Activated CD8-positive, alpha-beta memory T cell treated with anti-CD3 and anti-CD28 coated beads, Interleukin-2, amount 10 ng/mL, durations not matched to agents 7 days and 5 days (primary cell): ENCODE data around the gene HBM. TPM values are rescaled to one million over a fixed set of nuclear protein-coding genes. Genes with fewer than 3 reads are reported as not detected.
A peak's percentile ranks its signal among the peaks of the same experiment; 100 is the strongest.
"Not testable (repeated sequence)": the region's sequence is repeated elsewhere in the genome, so short reads cannot be mapped to it uniquely, and the experiment has no call there.

ENCODE experiments used
- ATAC-seq: fragments of 150-1000 bp; cut with Tn5 transposase; one replicate; pipeline ENCODE4 v1.10.0; 2021; ENCODE audit warnings: moderate library complexity
- CTCF ChIA-PET: fragments of 350-600 bp; sonication (Branson Sonifier 250); formaldehyde crosslinking; loops from one replicate; lab custom pipeline; 2021; ENCODE audit warnings: antibody characterized with exemption; lab: Charles Lee
- DNase-seq: peaks from one replicate; pipeline ENCODE4 v3.0.0-alpha.2; 2020
- H3K27ac Mint-ChIP-seq: one replicate; pipeline ENCODE4 v1.8.0; 2021; ENCODE audit warnings: mild to moderate bottlenecking, mixed read lengths
- H3K27me3 Mint-ChIP-seq: one replicate; pipeline ENCODE4 v1.8.0; 2021; ENCODE audit warnings: mixed read lengths
- H3K36me3 Mint-ChIP-seq: one replicate; pipeline ENCODE4 v1.8.0; 2021; ENCODE audit warnings: mild to moderate bottlenecking, mixed read lengths
- H3K4me1 Mint-ChIP-seq: one replicate; pipeline ENCODE4 v1.8.0; 2021; ENCODE audit warnings: mixed read lengths
- H3K4me3 Mint-ChIP-seq: one replicate; pipeline ENCODE4 v1.8.0; 2021; ENCODE audit warnings: mild to moderate bottlenecking, moderate library complexity, mixed read lengths
- H3K9me3 Mint-ChIP-seq: one replicate; pipeline ENCODE4 v1.8.0; 2022; ENCODE audit warnings: low read depth, mixed read lengths
- total RNA-seq, 2 experiments: library from RNA; stranded (reverse); gene quantifications; one replicate each; pipeline ENCODE4 v1.2.3, GENCODE V29; 2021

HBM gene, protein sequence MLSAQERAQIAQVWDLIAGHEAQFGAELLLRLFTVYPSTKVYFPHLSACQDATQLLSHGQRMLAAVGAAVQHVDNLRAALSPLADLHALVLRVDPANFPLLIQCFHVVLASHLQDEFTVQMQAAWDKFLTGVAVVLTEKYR
- total RNA-seq, result not detected

DNA sequence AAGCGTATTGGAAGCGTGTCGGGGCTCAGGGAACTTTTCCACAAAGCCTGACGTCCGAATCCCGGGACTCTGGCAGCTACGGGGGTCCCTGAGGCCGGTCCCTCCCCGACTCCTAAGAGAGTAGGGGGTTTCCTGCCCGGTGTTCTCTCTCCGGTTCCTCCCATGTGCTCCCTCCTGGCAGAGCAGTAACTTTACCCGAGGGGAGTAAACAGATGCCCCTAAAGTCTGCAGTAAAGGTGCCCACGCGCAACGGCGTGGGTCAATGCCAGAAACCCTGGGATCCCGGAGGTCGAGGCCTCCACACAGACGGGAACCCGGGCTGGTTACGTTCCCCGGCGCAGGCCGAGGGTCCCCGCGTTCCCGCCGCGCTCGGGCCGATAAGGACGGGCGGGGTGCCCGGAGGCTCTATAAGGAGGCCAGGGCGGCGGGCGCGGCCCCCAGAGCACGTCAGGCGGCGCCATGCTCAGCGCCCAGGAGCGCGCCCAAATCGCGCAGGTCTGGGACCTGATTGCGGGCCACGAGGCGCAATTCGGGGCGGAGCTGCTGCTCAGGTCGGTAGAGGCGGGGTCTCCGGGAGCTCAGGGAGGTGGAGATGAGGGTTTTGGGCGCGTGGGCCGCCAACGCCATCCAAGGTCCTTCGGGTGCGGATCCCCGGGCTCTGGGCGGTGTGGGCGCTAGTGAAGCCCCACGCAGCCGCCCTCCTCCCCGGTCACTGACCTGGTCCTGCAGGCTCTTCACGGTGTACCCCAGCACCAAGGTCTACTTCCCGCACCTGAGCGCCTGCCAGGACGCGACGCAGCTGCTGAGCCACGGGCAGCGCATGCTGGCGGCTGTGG lies at the start of gene HBM:
HBM (plus strand) TSS at position 440 of the 836 bp plus-strand sequence; CDS start at position 460, 20 bp downstream.
- Mint-ChIP-seq H3K4me3 (no peak within 1 kb of the TSS), H3K4me1 (peaks cover 2% of the 10 kb centered on the region), H3K27me3 (peaks cover 55% of the 10 kb centered on the region), H3K27ac (no peak within 1 kb of the TSS), H3K36me3 (no peaks in the 10 kb centered on the region), H3K9me3 (no peaks in the 10 kb centered on the region)
- DNase-seq (no peak), ATAC-seq (no peak)
- CTCF ChIA-PET, result no interaction called here

DNA sequence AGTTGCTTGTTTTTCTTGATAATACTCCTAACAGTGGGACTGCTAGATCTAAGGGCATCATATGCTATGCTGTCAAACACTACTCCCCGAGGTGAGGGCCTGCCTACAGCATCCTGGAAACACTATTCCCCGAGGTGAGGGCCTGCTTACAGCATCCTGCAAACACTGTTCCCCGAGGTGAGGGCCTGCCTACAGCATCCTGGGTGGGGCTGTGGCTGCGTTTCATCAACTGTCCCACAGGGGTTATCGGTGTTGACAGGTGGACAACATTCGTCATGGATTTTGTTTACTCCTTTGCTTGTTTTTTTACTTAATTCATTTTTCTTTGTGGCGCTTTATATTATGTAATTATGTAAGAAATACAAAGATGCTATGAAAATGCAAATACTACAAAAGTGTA lies 49.8 kb upstream of the HBM start:
- peaks cover 4% of the 10 kb centered on the region for H3K36me3 Mint-ChIP-seq
- H3K27me3 Mint-ChIP-seq, result no peaks in the 10 kb centered on the region
- no peak overlapping the region for H3K27ac Mint-ChIP-seq
- no peak overlapping the region for H3K4me3 Mint-ChIP-seq
- ATAC-seq, result no peak
- CTCF ChIA-PET, result interaction anchor here (0.9 to 2.9 kb wide), 6 partner anchors 8 to 246 kb away, joined by 3 to 24 read pairs (median 6); no protein-coding TSS in a partner anchor
- H3K9me3 Mint-ChIP-seq, result no peaks in the 10 kb centered on the region
- peaks cover 12% of the 10 kb centered on the region for H3K4me1 Mint-ChIP-seq
- no peak for DNase-seq

DNA sequence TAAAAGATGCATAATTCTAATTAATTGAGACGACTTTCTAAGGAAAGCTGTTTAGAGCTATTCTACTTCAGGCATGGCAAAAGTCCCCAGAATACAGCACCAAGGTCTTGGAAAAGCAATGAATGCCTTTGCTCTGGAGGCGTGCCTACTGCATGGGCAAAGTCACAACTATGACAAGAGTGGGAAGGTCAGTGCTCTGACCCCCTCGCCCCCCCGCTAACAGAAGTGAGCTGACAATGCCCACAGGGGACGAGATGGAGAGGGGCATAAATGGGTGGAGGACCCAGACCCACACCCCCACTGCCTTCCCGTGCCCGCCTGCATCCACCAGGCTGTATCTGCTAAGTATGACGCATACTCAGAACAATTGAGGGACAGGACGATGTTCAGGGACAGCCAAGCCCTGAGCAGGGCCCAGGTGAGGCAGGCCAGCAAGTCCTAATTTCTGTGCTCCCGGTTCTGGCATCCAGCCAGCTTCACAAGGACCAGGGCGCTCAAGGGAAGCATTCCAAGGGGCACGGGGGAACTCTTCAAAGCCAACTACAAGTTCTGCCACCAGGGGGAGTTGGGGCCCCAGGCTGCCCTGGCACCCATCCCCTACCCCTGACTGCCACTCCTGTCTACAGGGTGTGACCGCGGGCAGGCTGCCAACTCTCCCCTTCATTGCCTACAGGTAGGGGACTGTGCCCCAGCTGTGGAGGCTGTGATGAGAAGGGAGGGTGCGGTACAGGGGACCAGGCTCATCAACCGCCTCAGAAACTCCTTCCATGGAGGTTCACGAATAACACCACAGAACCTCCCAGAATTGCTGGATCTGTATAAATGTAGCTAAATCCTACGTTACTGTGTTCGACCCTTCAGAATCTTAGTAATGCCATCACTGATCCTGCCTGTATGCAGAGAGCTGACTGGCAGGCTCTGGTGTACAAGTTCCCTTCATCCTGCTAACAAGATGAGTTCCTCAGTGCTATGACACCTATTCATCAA lies 48.1 kb upstream of the HBM start:
- Mint-ChIP-seq H3K4me1 (peaks cover 12% of the 10 kb centered on the region), H3K36me3 (peaks cover 4% of the 10 kb centered on the region), H3K27ac (no peak overlapping the region), H3K4me3 (no peak overlapping the region), H3K9me3 (no peaks in the 10 kb centered on the region), H3K27me3 (no peaks in the 10 kb centered on the region)
- ATAC-seq, result peak; percentile 80
- DNase-seq, result peak; percentile 69
- CTCF ChIA-PET, result interaction anchor here (0.6 to 2.9 kb wide), 14 partner anchors 9 to 248 kb away, joined by 3 to 24 read pairs (median 5); no protein-coding TSS in a partner anchor

DNA sequence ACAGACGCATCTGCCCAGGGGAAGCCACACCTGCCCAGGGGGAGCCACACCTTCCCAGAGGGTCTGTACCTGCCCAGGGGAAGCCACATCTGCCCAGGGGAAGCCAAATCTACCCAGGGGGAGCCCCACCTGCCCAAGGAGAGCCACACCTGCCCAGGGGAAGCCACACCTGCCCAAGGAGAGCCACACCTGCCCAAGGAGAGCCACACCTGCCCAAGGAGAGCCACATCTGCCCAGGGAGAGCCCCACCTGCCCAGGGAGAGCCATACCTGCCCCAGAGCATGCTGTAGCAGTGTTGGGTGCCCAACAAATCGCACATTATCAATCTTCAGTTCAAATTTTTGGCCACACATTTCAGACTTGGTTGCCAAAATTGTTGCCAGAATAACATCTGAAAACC lies 46.9 kb upstream of the HBM start:
- Mint-ChIP-seq H3K4me3 (no peak overlapping the region), H3K36me3 (peaks cover 4% of the 10 kb centered on the region), H3K27me3 (no peaks in the 10 kb centered on the region), H3K27ac (no peak overlapping the region), H3K9me3 (no peaks in the 10 kb centered on the region), H3K4me1 (peaks cover 1% of the 10 kb centered on the region)
- no peak for DNase-seq
- no peak for ATAC-seq
- CTCF ChIA-PET, result interaction anchor here (0.8 to 2.9 kb wide), 8 partner anchors 8 to 243 kb away, joined by 3 to 24 read pairs (median 6); no protein-coding TSS in a partner anchor

DNA sequence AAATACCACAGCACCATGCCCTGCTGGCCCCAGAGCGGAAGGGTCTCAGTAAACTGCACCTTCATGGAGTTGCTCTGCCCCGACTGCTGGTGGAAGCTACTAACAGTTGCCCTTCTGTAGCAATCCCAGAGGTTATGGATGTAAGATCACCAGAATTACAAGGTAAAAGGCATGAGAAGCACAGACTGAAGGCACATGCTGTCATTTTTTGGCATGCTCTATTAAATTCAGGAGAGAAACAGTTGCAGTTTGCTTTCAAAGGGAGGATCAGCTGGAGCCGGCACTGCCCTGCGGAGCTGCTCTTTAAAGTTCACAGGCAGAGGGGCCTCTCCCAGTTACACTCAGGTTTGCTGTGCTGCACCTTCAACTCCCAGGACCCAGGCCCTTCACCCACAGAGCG lies 46.5 kb upstream of the HBM start:
- no peaks in the 10 kb centered on the region for H3K27me3 Mint-ChIP-seq
- no peaks in the 10 kb centered on the region for H3K9me3 Mint-ChIP-seq
- CTCF ChIA-PET, result interaction anchor here (0.6 to 1.8 kb wide), 5 partner anchors 9 to 242 kb away, joined by 3 to 11 read pairs (median 3); no protein-coding TSS in a partner anchor
- ATAC-seq, result no peak
- DNase-seq, result no peak
- no peak overlapping the region for H3K27ac Mint-ChIP-seq
- H3K4me1 Mint-ChIP-seq, result no peaks in the 10 kb centered on the region
- H3K4me3 Mint-ChIP-seq, result no peak overlapping the region
- H3K36me3 Mint-ChIP-seq, result peaks cover 6% of the 10 kb centered on the region

DNA sequence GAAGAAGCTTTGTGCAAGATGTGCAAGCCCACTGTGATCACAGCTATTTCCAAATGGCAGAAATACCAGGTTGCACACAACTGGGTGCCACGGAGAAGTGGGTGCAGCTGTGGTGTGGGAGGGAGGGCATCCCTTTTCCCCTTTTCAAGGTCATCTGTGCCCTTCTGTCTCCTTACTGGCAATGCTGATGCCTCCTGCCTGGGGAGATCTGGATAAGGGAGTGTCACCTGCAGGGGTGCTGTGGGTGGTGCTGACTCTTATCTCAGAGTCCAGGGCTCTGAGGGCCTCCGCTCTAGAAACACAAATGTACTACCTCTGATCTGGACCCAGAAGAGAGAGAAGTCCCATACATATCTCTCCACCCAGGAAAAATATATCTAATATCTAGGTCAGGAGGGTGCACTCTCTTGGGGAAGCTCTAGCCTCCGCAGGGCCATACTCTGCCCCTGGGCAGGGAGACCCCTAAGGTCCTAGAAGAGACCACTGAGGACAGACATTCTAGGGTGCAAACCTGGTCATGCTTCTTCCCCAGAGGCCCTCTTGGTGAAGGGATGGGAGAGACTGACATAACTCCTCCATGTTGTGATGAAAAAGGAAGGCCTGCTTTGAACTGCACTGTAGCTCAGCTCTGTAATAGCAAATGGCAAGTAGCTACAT lies 45.8 kb upstream of the HBM start:
- no peaks in the 10 kb centered on the region for H3K9me3 Mint-ChIP-seq
- ATAC-seq (no peak), DNase-seq (no peak)
- peaks cover 6% of the 10 kb centered on the region for H3K36me3 Mint-ChIP-seq
- CTCF ChIA-PET, result interaction anchor here (0.6 to 1.8 kb wide), 4 partner anchors 10 to 241 kb away, joined by 3 to 11 read pairs (median 6); no protein-coding TSS in a partner anchor
- no peaks in the 10 kb centered on the region for H3K27me3 Mint-ChIP-seq
- no peaks in the 10 kb centered on the region for H3K4me1 Mint-ChIP-seq
- no peak overlapping the region for H3K4me3 Mint-ChIP-seq
- no peak overlapping the region for H3K27ac Mint-ChIP-seq

DNA sequence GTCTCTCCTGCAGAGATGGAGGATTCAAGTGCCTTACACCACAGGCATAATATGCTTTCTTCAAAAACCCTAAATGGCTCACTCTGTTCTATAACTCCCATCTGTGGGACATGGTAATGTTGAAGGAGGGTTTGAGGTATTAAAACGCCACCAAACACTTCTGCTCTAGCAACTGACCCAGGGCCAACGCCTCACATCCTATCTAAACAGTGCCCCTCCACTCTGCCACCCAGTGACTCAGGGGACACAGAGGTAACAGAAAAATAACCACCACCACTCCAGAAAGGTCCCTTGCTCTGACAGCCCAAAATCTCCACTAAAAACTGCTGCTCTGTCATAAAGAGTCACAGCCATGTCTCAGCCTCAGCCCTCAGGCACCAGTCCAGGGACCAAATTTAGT lies 45.0 kb upstream of the HBM start:
- H3K4me3 Mint-ChIP-seq, result no peak overlapping the region

DNA sequence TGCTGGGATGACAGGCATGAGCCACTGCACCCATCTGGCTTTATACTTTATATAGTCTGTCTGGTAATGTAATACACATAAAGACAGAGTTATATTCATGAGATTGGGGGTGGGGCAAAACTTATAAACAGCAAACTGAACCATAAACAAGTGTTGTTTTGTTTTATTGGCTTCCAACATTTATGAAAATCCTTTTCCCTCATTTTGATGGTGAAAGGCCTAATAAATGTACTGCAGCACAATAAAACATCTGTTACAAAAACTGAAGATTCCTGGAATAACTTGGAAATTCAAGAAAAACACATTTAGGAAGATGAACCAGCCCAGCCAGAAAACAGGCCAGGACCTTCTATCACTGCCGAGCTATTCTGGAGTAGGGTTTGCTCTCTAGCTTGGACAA lies 43.4 kb upstream of the HBM start:
- DNase-seq (no peak), ATAC-seq (no peak)
- Mint-ChIP-seq H3K27ac (no peak overlapping the region), H3K9me3 (no peaks in the 10 kb centered on the region), H3K27me3 (no peaks in the 10 kb centered on the region), H3K36me3 (peaks cover 2% of the 10 kb centered on the region), H3K4me1 (no peaks in the 10 kb centered on the region), H3K4me3 (no peak overlapping the region)
- CTCF ChIA-PET, result interaction anchor here (1.1 to 1.6 kb wide), 2 partner anchors 15 to 25 kb away, joined by 3 to 6 read pairs; no protein-coding TSS in a partner anchor

More for the DNA sequence above, 45.0 kb upstream of the HBM start:
- no peak overlapping the region for H3K27ac Mint-ChIP-seq
- H3K9me3 Mint-ChIP-seq, result no peaks in the 10 kb centered on the region
- peaks cover 6% of the 10 kb centered on the region for H3K36me3 Mint-ChIP-seq
- ATAC-seq (no peak), DNase-seq (no peak)
- H3K27me3 Mint-ChIP-seq, result no peaks in the 10 kb centered on the region
- CTCF ChIA-PET, result interaction anchor here (1.6 kb wide), 1 partner anchor 14 kb away, joined by 11 read pairs; no protein-coding TSS in a partner anchor
- H3K4me1 Mint-ChIP-seq, result no peaks in the 10 kb centered on the region

DNA sequence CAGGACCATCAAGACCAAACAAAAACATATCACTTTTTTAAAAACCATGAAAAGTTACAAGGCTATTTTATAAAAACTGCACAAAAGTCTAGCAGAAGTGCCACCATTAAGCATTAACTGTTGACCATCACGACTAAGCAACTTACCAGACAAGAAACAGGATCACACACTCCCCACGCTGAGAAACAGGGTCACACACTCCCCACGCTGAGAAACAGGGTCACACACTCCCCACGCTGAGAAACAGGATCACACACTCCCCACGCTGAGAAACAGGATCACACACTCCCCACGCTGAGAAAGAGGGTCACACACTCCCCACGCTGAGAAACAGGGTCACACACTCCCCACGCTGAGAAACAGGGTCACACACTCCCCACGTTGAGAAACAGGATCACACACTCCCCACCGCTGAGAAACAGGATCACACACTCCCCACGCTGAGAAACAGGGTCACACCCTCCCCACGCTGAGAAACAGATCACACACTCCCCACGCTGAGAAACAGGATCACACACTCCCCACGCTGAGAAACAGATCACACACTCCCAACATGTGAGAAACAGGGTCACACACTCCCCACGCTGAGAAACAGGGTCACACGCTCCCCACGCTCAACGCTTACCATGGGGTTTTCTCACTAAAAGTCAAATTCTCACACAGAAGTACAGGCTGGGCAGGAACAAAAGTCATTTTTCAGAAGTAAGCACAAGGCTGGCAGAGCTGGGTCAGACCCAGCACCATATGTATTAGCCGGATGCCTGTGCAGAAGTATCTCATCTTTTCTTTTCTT lies 42.0 kb upstream of the HBM start:
- DNase-seq, H3K4me3 Mint-ChIP-seq, ATAC-seq, H3K9me3 Mint-ChIP-seq, H3K4me1 Mint-ChIP-seq, H3K36me3 Mint-ChIP-seq, H3K27ac Mint-ChIP-seq, H3K27me3 Mint-ChIP-seq: not testable (repeated sequence)
- CTCF ChIA-PET, result interaction anchor here (1.2 to 1.7 kb wide), 3 partner anchors 17 to 239 kb away, joined by 3 to 8 read pairs (median 6); no protein-coding TSS in a partner anchor

DNA sequence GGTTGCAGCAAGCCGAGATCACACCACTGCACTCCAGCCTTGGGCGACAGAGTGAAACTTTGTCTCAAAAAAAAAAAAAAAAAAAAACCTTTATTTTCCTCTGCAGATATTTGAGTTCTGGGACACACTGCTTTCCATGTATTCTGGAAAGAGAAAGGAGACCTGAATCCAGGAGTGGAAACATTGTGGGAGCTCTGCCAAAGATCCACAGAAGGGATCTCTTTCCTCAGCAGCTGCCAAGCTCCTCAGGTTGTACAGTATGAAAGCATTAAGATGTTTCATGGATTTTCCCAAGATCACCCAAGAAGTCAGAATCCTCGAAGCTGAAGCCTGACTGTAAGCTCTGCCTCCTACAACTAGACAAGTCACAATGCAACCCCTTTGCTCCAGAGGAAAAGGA lies 40.8 kb upstream of the HBM start:
- H3K36me3 Mint-ChIP-seq, result peaks cover 2% of the 10 kb centered on the region
- no peaks in the 10 kb centered on the region for H3K9me3 Mint-ChIP-seq
- no peak overlapping the region for H3K27ac Mint-ChIP-seq
- no peak for ATAC-seq
- DNase-seq, result no peak
- no peaks in the 10 kb centered on the region for H3K27me3 Mint-ChIP-seq
- peaks cover 14% of the 10 kb centered on the region for H3K4me1 Mint-ChIP-seq
- no peak overlapping the region for H3K4me3 Mint-ChIP-seq
- CTCF ChIA-PET, result interaction anchor here (1.2 to 1.7 kb wide), 3 partner anchors 18 to 237 kb away, joined by 3 to 8 read pairs (median 4); no protein-coding TSS in a partner anchor

DNA sequence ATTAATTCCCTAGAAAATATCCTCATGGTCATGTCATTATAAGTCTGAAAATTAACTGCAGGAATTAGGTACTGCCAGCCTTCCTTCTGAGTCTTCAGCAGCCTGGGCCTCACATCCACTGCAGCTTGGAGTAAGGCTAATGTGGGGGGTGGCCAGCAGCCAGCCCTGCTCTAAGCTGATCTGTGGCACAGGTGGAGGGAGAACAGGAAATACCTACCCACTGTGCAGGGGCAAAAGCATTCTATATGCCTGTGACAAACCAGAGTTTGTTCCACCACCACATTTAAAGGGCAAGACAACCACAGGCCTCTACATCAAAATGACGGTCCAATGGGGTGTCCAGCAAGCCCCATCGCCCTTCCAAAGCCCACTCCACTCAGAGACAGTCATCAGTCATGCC lies 36.7 kb upstream of the HBM start:
- Mint-ChIP-seq H3K36me3 (peaks cover 2% of the 10 kb centered on the region), H3K9me3 (no peaks in the 10 kb centered on the region), H3K4me1 (peaks cover 34% of the 10 kb centered on the region), H3K4me3 (no peak overlapping the region), H3K27ac (no peak overlapping the region), H3K27me3 (no peaks in the 10 kb centered on the region)
- DNase-seq (no peak), ATAC-seq (peak; percentile 42)
- CTCF ChIA-PET, result interaction anchor here (1.4 kb wide), 1 partner anchor 213 kb away, joined by 3 read pairs; no protein-coding TSS in a partner anchor
